Stimulated activated effector memory CD8-positive, alpha-beta T cell treated with anti-CD3 and anti-CD28 coated beads, Interleukin-12 subunit alpha, Interleukin-12 subunit beta, amount 100 ng/mL, for 72 hours (primary cell): ENCODE data around the gene MYBPC3.

Source experiments
- ATAC-seq: fragments of 150-1000 bp; cut with Tn5 transposase; 2 replicates; pipeline ENCODE4 v1.10.0; 2021
- DNase-seq, 2 donors: peaks; one replicate each; pipeline ENCODE4 v3.0.0; 2021 to 2022; ENCODE audit warnings: low spot score in 2 of 2
- H3K27ac Mint-ChIP-seq: one replicate; pipeline ENCODE4 v1.8.0; 2022; ENCODE audit warnings: mild to moderate bottlenecking, mixed read lengths
- H3K36me3 Mint-ChIP-seq: one replicate; pipeline ENCODE4 v1.8.0; 2022; ENCODE audit warnings: mild to moderate bottlenecking, mixed read lengths
- H3K4me1 Mint-ChIP-seq: one replicate; pipeline ENCODE4 v1.8.0; 2022; ENCODE audit warnings: mixed read lengths
- H3K4me3 Mint-ChIP-seq: one replicate; pipeline ENCODE4 v1.8.0; 2022; ENCODE audit warnings: mild to moderate bottlenecking, mixed read lengths
- H3K9me3 Mint-ChIP-seq: one replicate; pipeline ENCODE4 v1.8.0; 2022; ENCODE audit warnings: mixed read lengths

The MYBPC3 gene

GRCh38 chr11:47375546-47376085, 23.1 kb upstream of the MYBPC3 start:
- no peaks in the 10 kb centered on the region for H3K36me3 Mint-ChIP-seq
- no peak for DNase-seq
- H3K9me3 Mint-ChIP-seq: no peaks in the 10 kb centered on the region
- no peak overlapping the region for H3K4me3 Mint-ChIP-seq
- peaks cover 19% of the 10 kb centered on the region for H3K4me1 Mint-ChIP-seq
- H3K27ac Mint-ChIP-seq: no peak overlapping the region
- ATAC-seq: no peak

DNA sequence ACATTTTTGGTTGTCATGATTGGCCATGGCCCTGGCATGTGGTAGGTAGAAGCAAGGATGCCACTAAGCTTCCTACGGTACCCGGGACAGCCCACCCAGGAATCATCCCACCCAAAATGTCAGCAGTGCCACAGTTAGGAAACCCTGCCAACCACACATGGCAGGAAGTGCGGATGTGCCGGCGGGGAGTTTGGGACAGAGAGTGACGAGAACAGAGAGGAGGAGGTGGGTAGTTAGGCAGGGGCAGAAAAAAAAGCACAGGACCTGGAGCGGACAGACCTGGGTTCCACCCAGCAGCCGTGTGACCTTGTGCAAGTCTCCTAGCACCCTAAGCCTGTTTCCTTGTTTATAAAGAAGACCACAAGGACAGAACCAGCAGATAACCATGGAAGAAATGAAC, 22.5 kb upstream of the MYBPC3 start:
- ATAC-seq (no peak), DNase-seq (no peak)
- Mint-ChIP-seq H3K4me1 (peaks cover 19% of the 10 kb centered on the region), H3K4me3 (no peak overlapping the region), H3K27ac (peak overlapping the region; percentile 17), H3K9me3 (no peaks in the 10 kb centered on the region), H3K36me3 (no peaks in the 10 kb centered on the region)

DNA sequence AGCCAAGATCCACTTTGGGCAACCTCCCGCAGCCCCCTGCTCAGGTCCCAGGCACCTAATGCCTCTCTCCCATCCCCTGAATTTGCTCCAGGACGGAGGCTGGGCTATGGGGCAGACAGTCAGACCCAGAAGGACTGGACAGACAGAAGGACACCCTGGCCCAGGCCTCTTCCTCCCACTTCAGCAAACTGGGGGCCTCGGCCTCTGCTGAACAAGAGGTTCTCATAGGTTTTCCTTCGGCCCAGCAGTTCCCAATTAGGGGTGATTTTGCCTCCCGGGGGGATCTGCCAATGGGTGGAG, 22.2 kb upstream of the MYBPC3 start:
- no peak for DNase-seq
- Mint-ChIP-seq H3K27ac (peak overlapping the region; percentile 17), H3K36me3 (no peaks in the 10 kb centered on the region), H3K4me1 (peaks cover 22% of the 10 kb centered on the region), H3K4me3 (no peak overlapping the region), H3K9me3 (no peaks in the 10 kb centered on the region)
- ATAC-seq: no peak

- DNase-seq (peak; percentile 87 to 90), ATAC-seq (peak; percentile 87)
- peaks cover 28% of the 10 kb centered on the region for H3K4me1 Mint-ChIP-seq
- H3K27ac Mint-ChIP-seq: peak overlapping the region; percentile 17
- no peaks in the 10 kb centered on the region for H3K36me3 Mint-ChIP-seq
- no peak overlapping the region for H3K4me3 Mint-ChIP-seq
- H3K9me3 Mint-ChIP-seq: no peaks in the 10 kb centered on the region
Observed at GRCh38 chr11:47373876-47374719, 21.6 kb upstream of the MYBPC3 start.

DNA sequence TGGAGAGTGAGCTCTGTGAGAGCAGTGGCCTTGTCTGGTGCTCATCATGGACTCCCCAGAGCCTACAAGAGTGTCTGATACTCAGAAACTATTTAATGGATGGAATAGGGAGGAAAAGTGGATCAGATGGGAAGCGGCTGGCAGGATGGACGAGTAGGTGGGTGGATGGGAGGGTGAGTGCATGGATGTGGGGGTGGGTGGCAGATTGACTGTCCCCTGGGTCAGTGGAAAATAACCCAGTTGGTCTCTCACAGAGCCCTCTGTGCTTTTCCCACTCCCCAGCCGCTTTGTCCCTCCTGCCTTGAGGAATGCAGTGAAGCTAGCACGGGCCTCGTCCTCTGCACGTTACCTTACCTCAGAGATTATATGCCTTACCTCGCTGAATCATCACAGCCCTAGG, 19.9 kb upstream of the MYBPC3 start:
- H3K36me3 Mint-ChIP-seq: no peaks in the 10 kb centered on the region
- H3K9me3 Mint-ChIP-seq: no peaks in the 10 kb centered on the region
- no peak overlapping the region for H3K27ac Mint-ChIP-seq
- no peak for DNase-seq
- ATAC-seq: no peak
- H3K4me3 Mint-ChIP-seq: no peak overlapping the region
- peaks cover 29% of the 10 kb centered on the region for H3K4me1 Mint-ChIP-seq

DNA sequence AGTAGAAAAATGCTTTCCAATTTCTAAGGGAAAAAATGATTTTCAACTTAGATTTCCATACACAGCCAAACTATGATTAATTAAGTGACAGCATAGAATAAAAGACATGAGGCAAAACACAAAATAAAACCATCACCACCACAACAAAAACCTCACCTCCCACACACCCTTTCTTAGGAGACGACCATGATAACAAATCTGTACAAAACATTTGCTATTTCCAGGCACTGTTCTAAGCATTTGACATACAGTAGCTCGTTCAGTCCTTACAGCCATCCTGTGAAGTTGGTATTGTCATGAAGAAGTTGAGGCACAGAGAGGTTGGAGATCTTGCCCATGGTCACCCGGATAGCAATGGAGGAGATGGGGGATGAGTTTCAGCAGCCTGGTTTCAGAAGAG, 17.2 kb upstream of the MYBPC3 start:
- Mint-ChIP-seq H3K27ac (peak overlapping the region; percentile 5), H3K9me3 (no peaks in the 10 kb centered on the region), H3K36me3 (no peaks in the 10 kb centered on the region), H3K4me3 (no peak overlapping the region), H3K4me1 (peaks cover 27% of the 10 kb centered on the region)
- no peak for DNase-seq
- ATAC-seq: no peak

- Mint-ChIP-seq H3K9me3 (no peaks in the 10 kb centered on the region), H3K4me3 (no peak overlapping the region), H3K4me1 (peaks cover 21% of the 10 kb centered on the region), H3K27ac (no peak overlapping the region), H3K36me3 (no peaks in the 10 kb centered on the region)
- ATAC-seq: peak; percentile 77
- DNase-seq: no peak
Observed at GRCh38 chr11:47366020-47366490, 13.6 kb upstream of the MYBPC3 start.

DNA sequence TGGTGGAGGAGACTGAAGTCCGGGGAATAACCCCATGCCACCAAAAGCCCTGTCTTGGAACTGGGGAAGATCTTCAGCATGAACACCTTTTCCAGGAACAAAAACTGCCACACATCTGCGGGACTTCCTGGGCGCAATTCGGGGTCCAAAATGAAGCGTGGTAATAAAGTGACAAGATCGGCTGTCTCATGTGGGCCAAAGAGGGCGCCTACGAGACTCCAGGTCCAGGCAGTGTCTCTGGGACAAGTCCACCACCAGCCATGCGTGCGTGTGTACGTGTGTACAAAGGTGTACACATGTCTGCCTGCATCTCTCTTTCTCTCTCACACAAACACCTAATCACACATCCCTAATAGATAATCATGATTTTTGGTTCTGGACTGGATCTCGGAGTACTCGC, 8.9 kb upstream of the MYBPC3 start:
- no peaks in the 10 kb centered on the region for H3K9me3 Mint-ChIP-seq
- peaks cover 22% of the 10 kb centered on the region for H3K4me1 Mint-ChIP-seq
- peak overlapping the region; percentile 15 for H3K27ac Mint-ChIP-seq
- DNase-seq (no peak), ATAC-seq (no peak)
- no peaks in the 10 kb centered on the region for H3K36me3 Mint-ChIP-seq
- H3K4me3 Mint-ChIP-seq: no peak overlapping the region

- ATAC-seq (no peak), DNase-seq (no peak)
- no peaks in the 10 kb centered on the region for H3K9me3 Mint-ChIP-seq
- no peaks in the 10 kb centered on the region for H3K36me3 Mint-ChIP-seq
- peaks cover 16% of the 10 kb centered on the region for H3K4me1 Mint-ChIP-seq
- no peak overlapping the region for H3K4me3 Mint-ChIP-seq
- no peak overlapping the region for H3K27ac Mint-ChIP-seq
Observed at GRCh38 chr11:47360341-47360740, 7.8 kb upstream of the MYBPC3 start.

GRCh38 chr11:47359586-47359985, 7.1 kb upstream of the MYBPC3 start:
- DNase-seq: no peak
- Mint-ChIP-seq H3K27ac (peak overlapping the region; percentile 74), H3K9me3 (no peaks in the 10 kb centered on the region), H3K4me1 (peaks cover 16% of the 10 kb centered on the region), H3K4me3 (peak overlapping the region; percentile 4), H3K36me3 (no peaks in the 10 kb centered on the region)
- ATAC-seq: no peak

DNA sequence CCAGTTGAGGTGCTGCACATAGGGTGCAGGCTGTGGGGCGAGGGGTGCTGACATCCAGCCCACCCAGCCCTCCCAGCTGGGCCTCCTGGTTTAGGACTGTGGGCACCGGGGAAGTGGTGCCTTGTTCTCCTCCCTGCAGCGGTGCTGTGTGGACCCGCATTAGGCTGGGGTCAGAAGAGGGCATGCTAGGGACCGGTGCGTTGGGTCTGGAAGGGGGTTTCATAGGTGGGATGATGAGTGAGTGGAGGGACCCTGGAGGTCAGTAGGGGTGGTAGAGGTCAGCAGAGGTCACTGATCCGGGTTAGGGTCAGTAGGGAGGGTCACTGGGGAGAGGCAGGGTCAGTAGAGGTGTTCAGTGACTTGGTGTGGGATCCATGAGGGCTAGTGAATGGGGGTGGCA, 6.7 kb upstream of the MYBPC3 start:
- H3K36me3 Mint-ChIP-seq: no peaks in the 10 kb centered on the region
- H3K27ac Mint-ChIP-seq: peak overlapping the region; percentile 74
- peaks cover 16% of the 10 kb centered on the region for H3K4me1 Mint-ChIP-seq
- H3K9me3 Mint-ChIP-seq: no peaks in the 10 kb centered on the region
- no peak for DNase-seq
- peak overlapping the region; percentile 4 for H3K4me3 Mint-ChIP-seq
- no peak for ATAC-seq

DNA sequence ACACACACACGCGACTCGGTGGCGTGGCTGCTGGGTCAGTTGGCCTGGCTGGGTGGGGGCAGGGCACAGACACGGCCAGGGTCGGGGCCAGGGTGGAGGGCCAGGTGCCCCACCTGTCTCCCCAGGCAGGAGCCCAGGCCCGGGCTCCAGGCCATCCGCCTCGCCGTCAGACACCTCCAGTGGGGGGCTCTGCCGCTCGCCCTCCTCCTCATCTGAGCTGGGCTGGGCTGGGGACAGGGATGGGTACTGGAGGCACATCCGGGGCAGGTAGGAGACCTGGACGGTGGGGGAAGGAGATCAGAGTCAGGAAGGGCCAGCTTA, 6.2 kb upstream of the MYBPC3 start:
- no peak for ATAC-seq
- H3K36me3 Mint-ChIP-seq: no peaks in the 10 kb centered on the region
- no peaks in the 10 kb centered on the region for H3K9me3 Mint-ChIP-seq
- H3K4me3 Mint-ChIP-seq: no peak overlapping the region
- peaks cover 16% of the 10 kb centered on the region for H3K4me1 Mint-ChIP-seq
- no peak overlapping the region for H3K27ac Mint-ChIP-seq
- no peak for DNase-seq

DNA sequence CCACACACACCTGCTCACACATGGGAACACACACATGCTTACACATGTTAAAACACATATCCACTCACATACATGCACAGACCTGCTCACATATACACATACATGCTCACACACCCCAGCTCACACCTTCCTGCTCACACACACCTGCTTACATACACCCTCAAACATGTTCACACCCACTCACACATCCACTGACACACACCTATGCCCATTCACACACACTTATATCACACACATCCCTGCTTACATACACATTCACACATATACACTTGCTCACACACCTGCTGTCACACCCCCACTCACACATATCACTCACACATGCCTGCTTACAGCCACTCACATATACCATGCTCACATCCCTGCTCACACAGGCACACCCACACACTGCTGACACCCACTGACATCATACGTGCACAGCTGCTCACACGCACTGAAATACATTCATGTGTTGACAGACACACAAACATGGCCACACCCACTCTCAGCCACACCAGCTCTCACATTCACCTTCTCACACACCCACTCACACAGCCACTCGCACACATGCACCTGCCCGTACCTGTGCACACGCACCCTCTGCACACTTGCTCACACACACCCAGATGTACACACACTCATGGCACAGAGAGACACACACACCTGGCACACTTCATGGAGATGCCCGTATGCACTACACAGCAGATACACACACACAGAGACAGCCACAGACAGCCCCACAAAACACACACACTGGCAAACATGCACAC, 5.7 kb upstream of the MYBPC3 start:
- H3K27ac Mint-ChIP-seq: no peak overlapping the region
- H3K4me1 Mint-ChIP-seq: peaks cover 16% of the 10 kb centered on the region
- DNase-seq (no peak), ATAC-seq (no peak)
- no peaks in the 10 kb centered on the region for H3K36me3 Mint-ChIP-seq
- H3K9me3 Mint-ChIP-seq: no peaks in the 10 kb centered on the region
- H3K4me3 Mint-ChIP-seq: no peak overlapping the region

GRCh38 chr11:47356998-47357329, 4.5 kb upstream of the MYBPC3 start:
- no peak for DNase-seq
- no peaks in the 10 kb centered on the region for H3K9me3 Mint-ChIP-seq
- no peak overlapping the region for H3K4me3 Mint-ChIP-seq
- H3K27ac Mint-ChIP-seq: no peak overlapping the region
- H3K36me3 Mint-ChIP-seq: no peaks in the 10 kb centered on the region
- ATAC-seq: no peak
- peaks cover 16% of the 10 kb centered on the region for H3K4me1 Mint-ChIP-seq

DNA sequence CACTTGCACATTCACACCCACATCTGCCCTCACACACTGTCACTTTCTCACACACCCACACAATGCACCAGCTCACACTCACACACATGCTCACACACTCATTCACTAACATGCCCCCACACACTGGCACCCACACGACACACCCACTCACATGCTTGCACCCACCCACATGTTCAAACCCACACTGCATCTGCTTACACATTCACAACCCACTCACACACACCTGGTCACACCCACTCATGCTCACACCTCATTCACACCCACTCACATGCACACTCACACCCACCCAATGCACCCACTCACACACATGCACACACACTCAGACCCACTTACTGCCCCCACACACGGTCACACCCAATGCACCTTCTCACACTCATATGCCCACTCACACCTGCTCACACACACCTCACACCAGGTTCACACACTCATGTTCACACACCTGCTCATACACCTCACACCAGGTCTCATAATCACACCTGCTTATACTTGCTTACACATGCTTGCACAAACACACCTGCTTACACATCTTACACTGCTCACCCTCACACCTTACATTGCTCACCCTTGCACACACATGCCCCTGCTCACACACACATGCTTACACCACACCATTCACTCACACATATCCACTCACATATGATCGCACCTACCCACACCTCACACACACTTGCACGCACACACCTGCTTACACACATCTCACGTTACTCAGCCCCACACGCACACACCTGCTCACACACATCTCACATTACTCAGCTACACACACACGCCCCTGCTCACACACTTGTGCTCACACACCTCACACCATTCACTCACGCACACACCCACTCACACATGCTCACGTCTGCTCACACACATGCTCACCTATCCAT, 3.9 kb upstream of the MYBPC3 start:
- H3K36me3 Mint-ChIP-seq: no peaks in the 10 kb centered on the region
- DNase-seq (no peak), ATAC-seq (no peak)
- H3K4me1 Mint-ChIP-seq: peaks cover 15% of the 10 kb centered on the region
- H3K4me3 Mint-ChIP-seq: no peak overlapping the region
- H3K27ac Mint-ChIP-seq: no peak overlapping the region
- H3K9me3 Mint-ChIP-seq: no peaks in the 10 kb centered on the region
